ENCODE measurements around the gene SYCP2.

DNA sequence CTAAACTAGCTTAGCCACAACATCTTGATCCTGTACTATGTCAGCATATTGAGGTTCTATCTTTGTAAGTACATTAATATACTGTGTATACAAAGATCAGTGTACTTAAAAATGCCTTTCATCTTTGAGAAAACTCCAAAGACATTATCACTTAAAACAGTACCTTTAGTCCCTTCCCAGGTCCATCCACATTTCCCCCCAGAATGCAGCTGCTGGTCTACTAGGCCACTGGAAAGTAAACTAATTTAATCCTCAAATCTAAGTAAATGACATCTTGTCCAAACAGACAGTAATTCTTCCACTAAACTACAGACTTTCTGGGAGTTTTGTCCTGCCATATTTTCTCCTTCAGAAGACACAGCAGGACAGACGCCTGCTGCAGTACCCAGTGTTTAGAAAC is 68.7 kb downstream of the SYCP2 start:
- TF ChIP-seq, protein P1, sequence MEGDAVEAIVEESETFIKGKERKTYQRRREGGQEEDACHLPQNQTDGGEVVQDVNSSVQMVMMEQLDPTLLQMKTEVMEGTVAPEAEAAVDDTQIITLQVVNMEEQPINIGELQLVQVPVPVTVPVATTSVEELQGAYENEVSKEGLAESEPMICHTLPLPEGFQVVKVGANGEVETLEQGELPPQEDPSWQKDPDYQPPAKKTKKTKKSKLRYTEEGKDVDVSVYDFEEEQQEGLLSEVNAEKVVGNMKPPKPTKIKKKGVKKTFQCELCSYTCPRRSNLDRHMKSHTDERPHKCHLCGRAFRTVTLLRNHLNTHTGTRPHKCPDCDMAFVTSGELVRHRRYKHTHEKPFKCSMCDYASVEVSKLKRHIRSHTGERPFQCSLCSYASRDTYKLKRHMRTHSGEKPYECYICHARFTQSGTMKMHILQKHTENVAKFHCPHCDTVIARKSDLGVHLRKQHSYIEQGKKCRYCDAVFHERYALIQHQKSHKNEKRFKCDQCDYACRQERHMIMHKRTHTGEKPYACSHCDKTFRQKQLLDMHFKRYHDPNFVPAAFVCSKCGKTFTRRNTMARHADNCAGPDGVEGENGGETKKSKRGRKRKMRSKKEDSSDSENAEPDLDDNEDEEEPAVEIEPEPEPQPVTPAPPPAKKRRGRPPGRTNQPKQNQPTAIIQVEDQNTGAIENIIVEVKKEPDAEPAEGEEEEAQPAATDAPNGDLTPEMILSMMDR (IDR thresholded peaks at IDR 0.05): no peak
- TF ChIP-seq ZFX (IDR thresholded peaks at IDR 0.05; ENCODE audit: borderline replicate concordance): no peak

All from 22Rv1 (cell line).